ENCODE results near the gene LRRC53.

Gene LRRC53

GRCh38 chr1:74508449-74508848, 4.0 kb downstream of the LRRC53 start:
- DNase-seq (ENCODE audit: low read depth, low spot score) = no peak
- Histone ChIP-seq H3K27me3 (ENCODE audit: insufficient read depth, insufficient read length) (no peaks in the 10 kb centered on the region), H3K36me3 (ENCODE audit: insufficient read depth, insufficient read length, low read length) (no peaks in the 10 kb centered on the region), H3K9me3 (ENCODE audit: insufficient read depth, low read length) (no peaks in the 10 kb centered on the region), H3K4me1 (ENCODE audit: insufficient read depth, insufficient read length) (no peaks in the 10 kb centered on the region), H3K9ac (ENCODE audit: insufficient read length, low read depth) (no peak overlapping the region), H3K4me3 (ENCODE audit: insufficient read length, low read depth) (no peak overlapping the region)
- no peak for TF ChIP-seq ZNF274 (IDR thresholded peaks at IDR 0.05; ENCODE audit: low read depth, low read length)
- no peak for TF ChIP-seq YY1 (IDR thresholded peaks at IDR 0.05; ENCODE audit: insufficient read depth, insufficient read length)

DNA sequence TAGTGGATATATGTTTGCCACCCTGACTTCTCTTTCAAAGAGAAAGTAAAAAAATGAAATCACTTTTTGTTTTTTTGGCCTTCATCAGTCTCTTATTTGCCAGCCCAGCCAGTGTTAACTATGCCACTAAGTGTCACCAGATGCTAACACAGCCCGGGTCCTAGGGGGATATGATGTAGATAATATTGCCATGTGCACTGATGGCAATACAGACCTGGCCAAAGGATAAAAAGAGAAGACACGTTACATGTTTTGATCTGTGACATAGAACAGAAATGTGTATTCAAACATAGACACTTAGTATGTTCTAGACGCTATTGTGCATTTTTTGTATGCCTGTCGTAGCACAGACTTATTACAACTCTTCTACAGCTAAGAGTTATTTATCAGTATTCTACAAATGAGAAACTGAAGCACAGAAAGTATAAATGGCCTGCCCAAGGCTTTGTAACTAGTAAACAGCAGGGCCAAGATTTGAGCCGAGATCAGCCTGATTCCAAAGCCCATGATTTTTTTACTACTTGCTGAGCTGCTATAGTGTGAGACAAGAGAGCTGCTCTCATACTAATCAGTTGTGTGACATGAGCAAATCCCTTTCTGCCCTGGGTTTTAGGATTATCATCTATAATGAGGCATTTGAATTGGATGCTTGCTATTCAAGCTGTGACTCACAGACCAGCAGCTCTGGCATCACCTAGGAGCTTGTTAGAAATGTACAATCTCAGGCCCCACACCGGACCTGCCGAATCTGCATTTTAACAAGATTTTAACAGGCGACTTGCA, 6.3 kb downstream of the LRRC53 start:
- H3K4me3 ChIP-seq (ENCODE audit: insufficient read length, low read depth) = no peak overlapping the region
- H3K36me3 ChIP-seq (ENCODE audit: insufficient read depth, insufficient read length, low read length) = no peaks in the 10 kb centered on the region
- TF ChIP-seq ZNF274 (IDR thresholded peaks at IDR 0.05; ENCODE audit: low read depth, low read length) (no peak), SUZ12 (IDR thresholded peaks at IDR 0.05; ENCODE audit: extremely low read depth, insufficient read depth, insufficient read length) (no peak), YY1 (IDR thresholded peaks at IDR 0.05; ENCODE audit: insufficient read depth, insufficient read length) (no peak)
- no peaks in the 10 kb centered on the region for H3K9me3 ChIP-seq (ENCODE audit: insufficient read depth, low read length)
- no peak overlapping the region for H3K9ac ChIP-seq (ENCODE audit: insufficient read length, low read depth)
- H3K4me1 ChIP-seq (ENCODE audit: insufficient read depth, insufficient read length) = no peaks in the 10 kb centered on the region
- H3K27me3 ChIP-seq (ENCODE audit: insufficient read depth, insufficient read length) = no peaks in the 10 kb centered on the region
- no peak for DNase-seq (ENCODE audit: low read depth, low spot score)

GRCh38 chr1:74504933-74505512, 7.4 kb downstream of the LRRC53 start:
- H3K9me3 ChIP-seq (ENCODE audit: insufficient read depth, low read length) = no peaks in the 10 kb centered on the region
- no peaks in the 10 kb centered on the region for H3K27me3 ChIP-seq (ENCODE audit: insufficient read depth, insufficient read length)
- no peaks in the 10 kb centered on the region for H3K36me3 ChIP-seq (ENCODE audit: insufficient read depth, insufficient read length, low read length)
- no peak overlapping the region for H3K9ac ChIP-seq (ENCODE audit: insufficient read length, low read depth)
- TF ChIP-seq SUZ12 (IDR thresholded peaks at IDR 0.05; ENCODE audit: extremely low read depth, insufficient read depth, insufficient read length) = no peak
- TF ChIP-seq ZNF274 (IDR thresholded peaks at IDR 0.05; ENCODE audit: low read depth, low read length) = no peak
- TF ChIP-seq YY1 (IDR thresholded peaks at IDR 0.05; ENCODE audit: insufficient read depth, insufficient read length) = no peak
- no peak for DNase-seq (ENCODE audit: low read depth, low spot score)
- H3K4me1 ChIP-seq (ENCODE audit: insufficient read depth, insufficient read length) = no peaks in the 10 kb centered on the region
- H3K4me3 ChIP-seq (ENCODE audit: insufficient read length, low read depth) = no peak overlapping the region

DNA sequence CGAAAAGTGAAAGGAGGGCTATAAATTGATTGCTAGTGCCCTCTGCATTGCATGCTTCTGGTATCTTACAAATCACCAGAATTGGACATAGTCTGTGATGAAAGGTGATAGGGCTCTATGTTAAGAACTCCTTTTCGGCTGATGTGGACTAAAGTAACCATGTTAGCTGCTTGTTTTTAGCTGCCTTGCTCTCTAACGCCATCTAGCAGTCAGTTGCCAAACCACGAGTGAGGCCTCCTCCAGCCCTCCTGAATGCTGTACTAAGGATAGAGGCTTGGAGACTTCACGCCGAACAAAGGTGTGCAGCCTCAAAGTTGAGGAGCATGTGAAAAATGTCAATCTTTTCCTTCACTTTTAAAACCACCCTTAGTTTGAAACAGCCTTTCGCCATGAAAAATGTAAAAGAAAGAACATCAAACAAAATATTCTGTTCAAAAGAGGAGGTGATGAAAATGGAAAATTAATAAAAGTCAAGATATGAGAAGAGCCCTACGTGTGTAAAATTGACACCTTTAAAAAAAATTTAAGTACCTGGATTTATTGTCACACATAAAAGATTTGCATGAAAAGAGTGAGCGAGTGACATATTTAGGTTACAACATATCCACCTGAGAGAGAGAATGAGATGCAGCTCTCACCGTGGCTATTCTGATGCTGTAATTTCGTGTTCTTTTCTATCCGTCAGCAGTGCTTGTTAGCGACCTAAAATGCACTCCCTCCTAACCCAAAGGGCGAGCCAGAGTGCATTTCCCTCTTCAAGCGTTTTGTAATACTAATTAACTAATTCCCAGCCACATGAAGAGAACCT, 8.1 kb downstream of the LRRC53 start:
- Histone ChIP-seq H3K36me3 (ENCODE audit: insufficient read depth, insufficient read length, low read length) (no peaks in the 10 kb centered on the region), H3K4me3 (ENCODE audit: insufficient read length, low read depth) (no peak overlapping the region), H3K27me3 (ENCODE audit: insufficient read depth, insufficient read length) (no peaks in the 10 kb centered on the region), H3K9me3 (ENCODE audit: insufficient read depth, low read length) (no peaks in the 10 kb centered on the region), H3K4me1 (ENCODE audit: insufficient read depth, insufficient read length) (no peaks in the 10 kb centered on the region), H3K9ac (ENCODE audit: insufficient read length, low read depth) (no peak overlapping the region)
- DNase-seq (ENCODE audit: low read depth, low spot score) = peak; percentile 84
- TF ChIP-seq ZNF274 (IDR thresholded peaks at IDR 0.05; ENCODE audit: low read depth, low read length) (no peak), YY1 (IDR thresholded peaks at IDR 0.05; ENCODE audit: insufficient read depth, insufficient read length) (no peak), SUZ12 (IDR thresholded peaks at IDR 0.05; ENCODE audit: extremely low read depth, insufficient read depth, insufficient read length) (no peak)

- no peak for TF ChIP-seq ZNF274 (IDR thresholded peaks at IDR 0.05; ENCODE audit: low read depth, low read length)
- no peaks in the 10 kb centered on the region for H3K36me3 ChIP-seq (ENCODE audit: insufficient read depth, insufficient read length, low read length)
- no peaks in the 10 kb centered on the region for H3K4me1 ChIP-seq (ENCODE audit: insufficient read depth, insufficient read length)
- H3K9me3 ChIP-seq (ENCODE audit: insufficient read depth, low read length) = no peaks in the 10 kb centered on the region
- H3K9ac ChIP-seq (ENCODE audit: insufficient read length, low read depth) = no peak overlapping the region
- DNase-seq (ENCODE audit: low read depth, low spot score) = no peak
- no peak overlapping the region for H3K4me3 ChIP-seq (ENCODE audit: insufficient read length, low read depth)
- no peaks in the 10 kb centered on the region for H3K27me3 ChIP-seq (ENCODE audit: insufficient read depth, insufficient read length)
Measured at GRCh38 chr1:74502858-74503257, 9.6 kb downstream of the LRRC53 start.

- H3K4me3 ChIP-seq (ENCODE audit: insufficient read length, low read depth) = no peak overlapping the region
- no peaks in the 10 kb centered on the region for H3K36me3 ChIP-seq (ENCODE audit: insufficient read depth, insufficient read length, low read length)
- DNase-seq (ENCODE audit: low read depth, low spot score) = no peak
- H3K27me3 ChIP-seq (ENCODE audit: insufficient read depth, insufficient read length) = no peaks in the 10 kb centered on the region
- no peak overlapping the region for H3K9ac ChIP-seq (ENCODE audit: insufficient read length, low read depth)
- no peaks in the 10 kb centered on the region for H3K4me1 ChIP-seq (ENCODE audit: insufficient read depth, insufficient read length)
- no peaks in the 10 kb centered on the region for H3K9me3 ChIP-seq (ENCODE audit: insufficient read depth, low read length)
- no peak for TF ChIP-seq ZNF274 (IDR thresholded peaks at IDR 0.05; ENCODE audit: low read depth, low read length)
- no peak for TF ChIP-seq YY1 (IDR thresholded peaks at IDR 0.05; ENCODE audit: insufficient read depth, insufficient read length)
- TF ChIP-seq SUZ12 (IDR thresholded peaks at IDR 0.05; ENCODE audit: extremely low read depth, insufficient read depth, insufficient read length) = no peak
Measured at GRCh38 chr1:74502432-74502831, 10.0 kb downstream of the LRRC53 start.

DNA sequence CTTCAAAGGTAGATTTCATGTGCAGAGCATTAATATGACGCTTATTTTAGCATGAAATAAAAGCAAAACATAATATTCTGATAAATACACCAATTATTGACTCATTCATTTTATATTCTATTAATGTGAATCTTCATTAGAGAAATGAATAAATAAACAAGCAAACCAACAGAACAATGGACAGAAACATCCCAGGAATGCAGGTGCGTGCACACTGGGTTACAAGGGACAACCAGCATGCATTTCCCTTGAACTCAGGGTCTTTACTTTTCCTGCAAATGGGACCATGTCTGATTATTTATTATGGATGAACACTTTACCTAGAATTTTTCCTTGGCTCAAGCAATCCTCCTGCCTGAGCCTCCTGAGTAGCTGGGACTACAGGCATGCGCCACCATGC, 13.5 kb downstream of the LRRC53 start:
- no peaks in the 10 kb centered on the region for H3K36me3 ChIP-seq (ENCODE audit: insufficient read depth, insufficient read length, low read length)
- H3K4me1 ChIP-seq (ENCODE audit: insufficient read depth, insufficient read length) = no peaks in the 10 kb centered on the region
- TF ChIP-seq SUZ12 (IDR thresholded peaks at IDR 0.05; ENCODE audit: extremely low read depth, insufficient read depth, insufficient read length) (no peak), YY1 (IDR thresholded peaks at IDR 0.05; ENCODE audit: insufficient read depth, insufficient read length) (no peak), ZNF274 (IDR thresholded peaks at IDR 0.05; ENCODE audit: low read depth, low read length) (no peak)
- H3K4me3 ChIP-seq (ENCODE audit: insufficient read length, low read depth) = no peak overlapping the region
- H3K9me3 ChIP-seq (ENCODE audit: insufficient read depth, low read length) = no peaks in the 10 kb centered on the region
- no peak overlapping the region for H3K9ac ChIP-seq (ENCODE audit: insufficient read length, low read depth)
- H3K27me3 ChIP-seq (ENCODE audit: insufficient read depth, insufficient read length) = no peaks in the 10 kb centered on the region
- no peak for DNase-seq (ENCODE audit: low read depth, low spot score)

All from NT2/D1 (cell line).